Camera-type eye (tissue), 1 donor: ENCODE measurements around the gene DDX6. TPM values are rescaled to one million over a fixed set of nuclear protein-coding genes. Genes with fewer than 3 reads are reported as not detected.

ENCODE experiments used
- total RNA-seq: library from RNA; depleted of rRNA; stranded (reverse); fragments of >200 nt; gene quantifications from one replicate; pipeline ENCODE4 v1.2.3, GENCODE V29; 2014

DDX6 gene, protein sequence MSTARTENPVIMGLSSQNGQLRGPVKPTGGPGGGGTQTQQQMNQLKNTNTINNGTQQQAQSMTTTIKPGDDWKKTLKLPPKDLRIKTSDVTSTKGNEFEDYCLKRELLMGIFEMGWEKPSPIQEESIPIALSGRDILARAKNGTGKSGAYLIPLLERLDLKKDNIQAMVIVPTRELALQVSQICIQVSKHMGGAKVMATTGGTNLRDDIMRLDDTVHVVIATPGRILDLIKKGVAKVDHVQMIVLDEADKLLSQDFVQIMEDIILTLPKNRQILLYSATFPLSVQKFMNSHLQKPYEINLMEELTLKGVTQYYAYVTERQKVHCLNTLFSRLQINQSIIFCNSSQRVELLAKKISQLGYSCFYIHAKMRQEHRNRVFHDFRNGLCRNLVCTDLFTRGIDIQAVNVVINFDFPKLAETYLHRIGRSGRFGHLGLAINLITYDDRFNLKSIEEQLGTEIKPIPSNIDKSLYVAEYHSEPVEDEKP
- 293 TPM for total RNA-seq

DNA sequence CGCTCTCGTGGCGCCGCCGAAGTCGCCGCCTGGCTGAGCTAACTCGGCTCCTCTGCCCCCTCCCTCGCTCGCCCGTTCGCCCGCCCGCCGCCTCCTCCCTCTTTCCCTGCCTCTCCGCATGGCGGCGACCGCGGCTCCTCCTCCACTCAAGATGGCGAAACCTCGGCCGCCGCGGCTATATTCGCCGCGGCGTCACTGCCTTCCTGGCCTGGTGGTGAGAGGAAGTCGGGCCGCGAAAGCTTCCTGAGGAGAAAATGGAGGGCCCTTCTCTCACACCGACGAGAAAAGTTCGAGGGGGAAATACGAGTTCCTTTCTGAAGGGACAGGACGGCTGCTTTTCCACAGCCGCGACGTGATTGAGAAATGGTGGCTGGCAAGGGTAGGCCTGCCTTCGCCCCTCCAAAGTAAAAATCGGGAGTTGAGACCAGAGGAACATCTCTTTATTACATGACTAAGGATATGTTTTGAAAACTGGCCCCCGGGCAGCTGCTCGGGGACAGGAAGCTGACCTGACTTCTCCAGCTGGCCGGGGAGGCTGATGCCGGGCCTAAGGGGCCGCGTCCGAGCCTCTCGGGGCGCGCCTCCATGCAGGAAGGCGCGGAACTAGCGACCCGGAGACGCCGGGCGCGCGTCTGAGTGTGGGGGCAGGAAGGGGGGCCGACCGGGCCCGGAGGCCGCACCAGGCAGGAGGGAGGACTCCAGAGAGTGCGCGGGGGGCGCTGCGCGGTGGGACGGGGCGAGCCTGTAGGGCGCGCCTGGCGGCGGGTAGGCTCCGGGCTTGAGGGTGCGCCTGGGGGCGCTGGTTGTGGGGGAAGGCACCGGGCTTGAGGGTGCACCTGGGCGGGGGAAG, at the start of gene DDX6:
Gene DDX6, minus strand, starts transcription at position 54 of the 850 bp plus-strand sequence. CDS start 4,913 bp downstream, outside the sequence.

Other genes starting within 250 kb of the DDX6 start
- gene IFT46, start 225.2 kb downstream of the DDX6 start, total RNA-seq = 44.9 TPM
- gene ARCN1, start 218.8 kb downstream of the DDX6 start, total RNA-seq = 123 TPM
- 93.2 TPM for gene PHLDB1, start 183.5 kb downstream of the DDX6 start, total RNA-seq
- not detected for gene TREH, start 111.5 kb downstream of the DDX6 start, total RNA-seq
- not detected for gene CXCR5, start 92.7 kb upstream of the DDX6 start, total RNA-seq
- gene BCL9L, start 134.8 kb upstream of the DDX6 start, total RNA-seq = 24.8 TPM
- not detected for gene UPK2, start 165.1 kb upstream of the DDX6 start, total RNA-seq
- gene FOXR1, start 180.6 kb upstream of the DDX6 start, total RNA-seq = not detected
- 48.5 TPM for gene CENATAC, start 207.0 kb upstream of the DDX6 start, total RNA-seq
- gene RPS25, start 227.2 kb upstream of the DDX6 start, total RNA-seq = 786 TPM
- gene TRAPPC4, start 227.6 kb upstream of the DDX6 start, total RNA-seq = 57.7 TPM
- gene SLC37A4, start 239.7 kb upstream of the DDX6 start, total RNA-seq = 24.0 TPM